MG63 (cell line): Measurements from ENCODE around the gene FBXO31. TPM values are rescaled to one million over a fixed set of nuclear protein-coding genes. Genes with fewer than 3 reads are reported as not detected.

Experiments used
- DNase-seq: peaks from one replicate; pipeline ENCODE4 v3.0.0-alpha.2; 2020
- H3K27me3 ChIP-seq: fragments of 250-450 bp; sonication (Bioruptor Pico); 2 replicates; pipeline ENCODE4 v1.5.1; 2020; ENCODE audit warnings: mild to moderate bottlenecking, moderate library complexity
- H3K36me3 ChIP-seq: fragments of 250-450 bp; sonication (Bioruptor Pico); 2 replicates; pipeline ENCODE4 v1.5.1; 2020; ENCODE audit warnings: mild to moderate bottlenecking, moderate library complexity
- H3K4me3 ChIP-seq: fragments of 250-450 bp; sonication (Bioruptor Pico); 2 replicates; pipeline ENCODE4 v1.5.1; 2020; ENCODE audit warnings: mild to moderate bottlenecking, moderate library complexity
- H3K9me3 ChIP-seq: fragments of 250-450 bp; sonication (Bioruptor Pico); 2 replicates; pipeline ENCODE4 v1.5.1; 2020; ENCODE audit warnings: mild to moderate bottlenecking, moderate library complexity
- total RNA-seq: library from RNA; depleted of rRNA; stranded (reverse); fragments of >200 nt; shearing (Covaris generic); gene quantifications from 2 replicates; pipeline ENCODE4 v1.2.3, GENCODE V29; 2014; ENCODE audit warnings: low replicate concordance

Gene FBXO31
- total RNA-seq, 1 experiment from 2014 or later: 12.6 TPM

GRCh38 chr16:87319011-87319410 is 64.6 kb downstream of the FBXO31 start:
- Histone ChIP-seq H3K9me3 (no peaks in the 10 kb centered on the region), H3K4me3 (no peak overlapping the region), H3K27me3 (no peaks in the 10 kb centered on the region), H3K36me3 (no peaks in the 10 kb centered on the region)
- DNase-seq: no peak

- H3K27me3 ChIP-seq: no peaks in the 10 kb centered on the region
Measured at GRCh38 chr16:87317750-87318644, 65.6 kb downstream of the FBXO31 start.

GRCh38 chr16:87316923-87317749 is 66.4 kb downstream of the FBXO31 start, which contains the start of gene C16orf95:
Gene C16orf95, minus strand, starts transcription at chr16:87317392. Its CDS starts 150 bp downstream, at chr16:87317242.
- Histone ChIP-seq H3K36me3 (no peaks in the 10 kb centered on the region), H3K4me3 (peak within 1 kb of the TSS; percentile 96), H3K27me3 (no peaks in the 10 kb centered on the region), H3K9me3 (no peaks in the 10 kb centered on the region)
- peak; percentile 90 for DNase-seq

More at GRCh38 chr16:87317750-87318644, 65.6 kb downstream of the FBXO31 start:
- peak; percentile 49 for DNase-seq
- Histone ChIP-seq H3K9me3 (no peaks in the 10 kb centered on the region), H3K36me3 (no peaks in the 10 kb centered on the region), H3K4me3 (peak overlapping the region; percentile 96)

- no peaks in the 10 kb centered on the region for H3K36me3 ChIP-seq
- no peaks in the 10 kb centered on the region for H3K27me3 ChIP-seq
- no peaks in the 10 kb centered on the region for H3K9me3 ChIP-seq
Measured at GRCh38 chr16:87316450-87316922, 67.1 kb downstream of the FBXO31 start.

GRCh38 chr16:87314990-87315420 is 68.6 kb downstream of the FBXO31 start:
- Histone ChIP-seq H3K36me3 (no peaks in the 10 kb centered on the region), H3K9me3 (no peaks in the 10 kb centered on the region), H3K27me3 (no peaks in the 10 kb centered on the region), H3K4me3 (no peak overlapping the region)
- DNase-seq: no peak

More at GRCh38 chr16:87316450-87316922, 67.1 kb downstream of the FBXO31 start:
- DNase-seq: no peak
- peak overlapping the region; percentile 96 for H3K4me3 ChIP-seq

GRCh38 chr16:87312008-87312407 is 71.6 kb downstream of the FBXO31 start:
- Histone ChIP-seq H3K9me3 (no peaks in the 10 kb centered on the region), H3K36me3 (no peaks in the 10 kb centered on the region), H3K4me3 (no peak overlapping the region), H3K27me3 (no peaks in the 10 kb centered on the region)
- no peak for DNase-seq

- Histone ChIP-seq H3K27me3 (no peaks in the 10 kb centered on the region), H3K9me3 (no peaks in the 10 kb centered on the region), H3K36me3 (no peaks in the 10 kb centered on the region), H3K4me3 (no peak overlapping the region)
- no peak for DNase-seq
Measured at GRCh38 chr16:87311387-87311786, 72.2 kb downstream of the FBXO31 start.

- no peaks in the 10 kb centered on the region for H3K36me3 ChIP-seq
- no peaks in the 10 kb centered on the region for H3K9me3 ChIP-seq
- DNase-seq: no peak
- no peak overlapping the region for H3K4me3 ChIP-seq
- no peaks in the 10 kb centered on the region for H3K27me3 ChIP-seq
Measured at GRCh38 chr16:87310610-87311009, 73.0 kb downstream of the FBXO31 start.

- no peaks in the 10 kb centered on the region for H3K9me3 ChIP-seq
- no peak overlapping the region for H3K4me3 ChIP-seq
- no peaks in the 10 kb centered on the region for H3K36me3 ChIP-seq
- DNase-seq: no peak
- no peaks in the 10 kb centered on the region for H3K27me3 ChIP-seq
Measured at GRCh38 chr16:87309620-87310525, 73.7 kb downstream of the FBXO31 start.

- no peaks in the 10 kb centered on the region for H3K9me3 ChIP-seq
- no peak overlapping the region for H3K4me3 ChIP-seq
- no peak for DNase-seq
- no peaks in the 10 kb centered on the region for H3K36me3 ChIP-seq
- H3K27me3 ChIP-seq: no peaks in the 10 kb centered on the region
Measured at GRCh38 chr16:87308826-87309225, 74.8 kb downstream of the FBXO31 start.

- Histone ChIP-seq H3K9me3 (no peaks in the 10 kb centered on the region), H3K4me3 (no peak overlapping the region), H3K36me3 (no peaks in the 10 kb centered on the region), H3K27me3 (no peaks in the 10 kb centered on the region)
- DNase-seq: no peak
Measured at GRCh38 chr16:87306516-87306915, 77.1 kb downstream of the FBXO31 start.

GRCh38 chr16:87305505-87306391 is 77.8 kb downstream of the FBXO31 start:
- Histone ChIP-seq H3K9me3 (no peaks in the 10 kb centered on the region), H3K4me3 (no peak overlapping the region), H3K36me3 (no peaks in the 10 kb centered on the region), H3K27me3 (no peaks in the 10 kb centered on the region)
- no peak for DNase-seq

GRCh38 chr16:87304951-87305350 is 78.6 kb downstream of the FBXO31 start:
- Histone ChIP-seq H3K9me3 (no peaks in the 10 kb centered on the region), H3K36me3 (no peaks in the 10 kb centered on the region), H3K4me3 (no peak overlapping the region), H3K27me3 (no peaks in the 10 kb centered on the region)
- DNase-seq: no peak

- no peaks in the 10 kb centered on the region for H3K36me3 ChIP-seq
- no peaks in the 10 kb centered on the region for H3K9me3 ChIP-seq
- no peaks in the 10 kb centered on the region for H3K27me3 ChIP-seq
- H3K4me3 ChIP-seq: no peak overlapping the region
- no peak for DNase-seq
Measured at GRCh38 chr16:87303962-87304521, 79.5 kb downstream of the FBXO31 start.

- no peaks in the 10 kb centered on the region for H3K36me3 ChIP-seq
Measured at GRCh38 chr16:87303431-87303930, 80.1 kb downstream of the FBXO31 start.

More at GRCh38 chr16:87303431-87303930, 80.1 kb downstream of the FBXO31 start:
- no peaks in the 10 kb centered on the region for H3K9me3 ChIP-seq
- DNase-seq: no peak
- H3K4me3 ChIP-seq: no peak overlapping the region
- no peaks in the 10 kb centered on the region for H3K27me3 ChIP-seq
